SK-N-MC (cell line): Measurements from ENCODE around the gene EXOC5.

Experiments
- DNase-seq: peaks from one replicate; pipeline ENCODE4 v3.0.0-alpha.2; 2011; ENCODE audit warnings: low read depth, low spot score
- H3K27ac ChIP-seq: fragments of 200-600 bp; sonication (generic); 2 replicates; pipeline ENCODE4 v1.5.1; 2016; ENCODE audit warnings: mixed run types
- H3K36me3 ChIP-seq: fragments of 200-600 bp; sonication (generic); 2 replicates; pipeline ENCODE4 v1.6.1; 2017; ENCODE audit warnings: antibody characterized with exemption, low read length, mixed read lengths; ENCODE audit not compliant: insufficient read depth
- H3K4me3 ChIP-seq: fragments of 200-600 bp; sonication (generic); 2 replicates; pipeline ENCODE4 v1.5.1; 2016
- H3K9ac ChIP-seq: fragments of 200-600 bp; sonication (generic); 2 replicates; pipeline ENCODE4 v1.8.0; 2017; ENCODE audit warnings: mixed run types, mixed read lengths; ENCODE audit not compliant: insufficient read length
- H3K9me3 ChIP-seq: fragments of 200-600 bp; sonication (generic); 2 replicates; pipeline ENCODE4 v1.6.1; 2017; ENCODE audit warnings: low read depth, mild to moderate bottlenecking, antibody characterized with exemption, low read length, moderate library complexity, mixed read lengths
- EZH2 ChIP-seq: fragments of 200-600 bp; sonication (generic); IDR thresholded peaks from one replicate; pipeline ENCODE4 v1.6.1; 2017; ENCODE audit warnings: antibody characterized with exemption
- FOXP2 ChIP-seq: optimal IDR thresholded peaks from 2 replicates; pipeline ENCODE3; 2011; ENCODE audit warnings: mild to moderate bottlenecking, moderate library complexity; ENCODE audit not compliant: insufficient read depth; ENCODE audit errors: extremely low read length, control extremely low read depth
- POLR2AphosphoS5 ChIP-seq: IDR thresholded peaks from 2 replicates; pipeline ENCODE4 v1.6.1; 2012; ENCODE audit warnings: mild to moderate bottlenecking, low read depth, low read length, borderline replicate concordance

The EXOC5 gene

DNA sequence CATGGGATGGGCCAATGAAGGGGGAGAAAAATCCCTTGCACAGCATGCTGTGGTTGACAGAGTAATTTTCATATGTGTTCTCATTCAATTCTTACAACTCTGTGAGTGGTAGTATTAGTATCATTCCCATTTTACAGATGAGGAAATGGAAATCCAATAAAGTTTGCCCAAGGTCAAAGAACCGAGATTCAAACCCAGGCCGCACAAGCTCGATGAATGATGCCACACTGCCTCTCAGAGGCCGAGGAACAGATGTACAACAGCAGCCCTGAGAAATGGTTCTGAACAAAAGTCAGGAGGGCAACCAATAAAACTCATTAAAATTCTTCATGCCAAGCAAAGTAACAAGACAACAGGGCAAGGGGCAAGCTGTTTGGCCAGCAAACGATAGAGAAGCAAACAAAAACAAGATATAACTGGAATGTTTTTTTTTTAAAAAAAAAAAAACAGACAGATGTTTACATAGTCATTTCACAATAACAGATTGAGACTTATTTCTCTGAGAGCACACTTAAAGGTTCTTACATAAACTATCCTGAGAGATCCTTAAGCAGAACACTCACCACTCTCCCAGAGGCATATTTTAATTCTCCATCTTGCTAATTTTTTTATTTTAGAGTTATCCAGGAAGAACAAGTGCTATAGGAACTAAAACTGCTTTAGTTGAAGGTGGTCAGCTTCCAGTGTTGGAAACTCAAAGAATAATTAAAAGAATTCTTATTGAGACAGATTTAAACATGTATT, 85.8 kb downstream of the EXOC5 start:
- no peaks in the 10 kb centered on the region for H3K9me3 ChIP-seq
- H3K9ac ChIP-seq: no peak overlapping the region
- TF ChIP-seq POLR2AphosphoS5 (no peak), EZH2 (no peak), FOXP2 (no peak)
- H3K36me3 ChIP-seq: no peaks in the 10 kb centered on the region
- DNase-seq: no peak
- H3K27ac ChIP-seq: no peak overlapping the region
- H3K4me3 ChIP-seq: no peak overlapping the region

GRCh38 chr14:57179273-57179672, 89.4 kb downstream of the EXOC5 start:
- no peak overlapping the region for H3K4me3 ChIP-seq
- TF ChIP-seq POLR2AphosphoS5 (no peak), EZH2 (no peak), FOXP2 (no peak)

GRCh38 chr14:57174466-57174865, 94.2 kb downstream of the EXOC5 start:
- DNase-seq: no peak
- no peaks in the 10 kb centered on the region for H3K36me3 ChIP-seq
- TF ChIP-seq FOXP2 (no peak), EZH2 (no peak), POLR2AphosphoS5 (no peak)

More at GRCh38 chr14:57179273-57179672, 89.4 kb downstream of the EXOC5 start:
- no peaks in the 10 kb centered on the region for H3K9me3 ChIP-seq
- H3K36me3 ChIP-seq: no peaks in the 10 kb centered on the region
- DNase-seq: no peak
- H3K9ac ChIP-seq: no peak overlapping the region
- H3K27ac ChIP-seq: no peak overlapping the region

DNA sequence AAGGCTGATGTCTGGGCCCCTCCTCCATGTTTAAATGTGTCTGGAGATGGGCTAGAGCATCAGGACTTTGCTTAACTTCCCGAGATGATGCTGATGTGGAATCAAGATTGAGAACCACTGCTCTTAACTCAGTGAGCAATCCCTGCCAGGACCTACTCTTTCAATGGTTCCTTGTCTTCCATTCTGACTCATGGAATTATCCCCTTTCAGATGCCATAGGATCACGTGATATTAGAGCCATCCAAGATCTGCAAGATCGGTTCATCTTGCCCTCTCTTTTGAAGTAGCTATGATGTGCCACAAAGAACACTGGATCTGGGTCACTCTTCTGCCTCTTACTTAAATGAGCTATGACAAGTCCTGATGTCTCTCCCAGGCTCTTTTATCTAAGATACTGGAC, 96.8 kb downstream of the EXOC5 start:
- DNase-seq: no peak
- no peak for TF ChIP-seq FOXP2
- TF ChIP-seq EZH2: no peak
- TF ChIP-seq POLR2AphosphoS5: no peak

More at GRCh38 chr14:57174466-57174865, 94.2 kb downstream of the EXOC5 start:
- H3K27ac ChIP-seq: no peak overlapping the region
- no peaks in the 10 kb centered on the region for H3K9me3 ChIP-seq
- H3K4me3 ChIP-seq: no peak overlapping the region
- no peak overlapping the region for H3K9ac ChIP-seq

DNA sequence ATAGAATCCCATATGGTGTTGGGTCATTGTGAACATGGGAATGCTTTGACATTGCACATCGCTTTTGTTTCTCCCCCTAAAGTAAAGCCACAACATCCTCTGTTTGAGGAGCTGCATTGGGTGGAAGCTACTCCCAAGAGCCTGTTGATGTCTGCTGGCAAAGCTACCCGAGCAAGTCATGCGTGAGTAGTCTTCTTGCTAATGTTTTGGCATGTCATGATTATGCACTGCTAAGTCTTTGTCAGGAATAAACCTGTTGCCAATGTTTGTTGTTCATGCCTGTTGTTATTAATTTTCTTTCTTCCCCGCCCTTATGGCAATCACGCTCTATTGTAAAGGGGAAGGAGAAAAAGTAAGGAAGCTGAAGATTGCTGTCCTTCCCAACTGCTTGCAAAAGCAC, 97.3 kb downstream of the EXOC5 start:
- no peak for DNase-seq
- Histone ChIP-seq H3K4me3 (no peak overlapping the region), H3K9me3 (no peaks in the 10 kb centered on the region), H3K27ac (no peak overlapping the region), H3K36me3 (no peaks in the 10 kb centered on the region), H3K9ac (no peak overlapping the region)
- no peak for TF ChIP-seq POLR2AphosphoS5
- no peak for TF ChIP-seq FOXP2
- TF ChIP-seq EZH2: no peak

More for the DNA sequence above, 96.8 kb downstream of the EXOC5 start:
- no peak overlapping the region for H3K27ac ChIP-seq
- H3K36me3 ChIP-seq: no peaks in the 10 kb centered on the region
- no peak overlapping the region for H3K9ac ChIP-seq
- H3K4me3 ChIP-seq: no peak overlapping the region
- no peaks in the 10 kb centered on the region for H3K9me3 ChIP-seq

- no peak overlapping the region for H3K4me3 ChIP-seq
- no peak for TF ChIP-seq EZH2
- TF ChIP-seq FOXP2: no peak
- TF ChIP-seq POLR2AphosphoS5: no peak
- no peaks in the 10 kb centered on the region for H3K36me3 ChIP-seq
- DNase-seq: no peak
- H3K9me3 ChIP-seq: no peaks in the 10 kb centered on the region
- no peak overlapping the region for H3K9ac ChIP-seq
- no peak overlapping the region for H3K27ac ChIP-seq
These were observed 98.8 kb downstream of the EXOC5 start for GRCh38 chr14:57169901-57170300.

GRCh38 chr14:57168138-57168679, 100.5 kb downstream of the EXOC5 start:
- TF ChIP-seq POLR2AphosphoS5: no peak
- no peak for TF ChIP-seq EZH2
- no peak for TF ChIP-seq FOXP2
- Histone ChIP-seq H3K27ac (no peak overlapping the region), H3K36me3 (no peaks in the 10 kb centered on the region), H3K4me3 (no peak overlapping the region), H3K9ac (no peak overlapping the region), H3K9me3 (no peaks in the 10 kb centered on the region)
- no peak for DNase-seq

- H3K9me3 ChIP-seq: no peaks in the 10 kb centered on the region
- no peak overlapping the region for H3K27ac ChIP-seq
- no peak overlapping the region for H3K9ac ChIP-seq
- DNase-seq: no peak
- H3K36me3 ChIP-seq: no peaks in the 10 kb centered on the region
- TF ChIP-seq EZH2: no peak
- TF ChIP-seq FOXP2: no peak
- TF ChIP-seq POLR2AphosphoS5: no peak
- no peak overlapping the region for H3K4me3 ChIP-seq
These were observed 107.0 kb downstream of the EXOC5 start for GRCh38 chr14:57161583-57162234.

DNA sequence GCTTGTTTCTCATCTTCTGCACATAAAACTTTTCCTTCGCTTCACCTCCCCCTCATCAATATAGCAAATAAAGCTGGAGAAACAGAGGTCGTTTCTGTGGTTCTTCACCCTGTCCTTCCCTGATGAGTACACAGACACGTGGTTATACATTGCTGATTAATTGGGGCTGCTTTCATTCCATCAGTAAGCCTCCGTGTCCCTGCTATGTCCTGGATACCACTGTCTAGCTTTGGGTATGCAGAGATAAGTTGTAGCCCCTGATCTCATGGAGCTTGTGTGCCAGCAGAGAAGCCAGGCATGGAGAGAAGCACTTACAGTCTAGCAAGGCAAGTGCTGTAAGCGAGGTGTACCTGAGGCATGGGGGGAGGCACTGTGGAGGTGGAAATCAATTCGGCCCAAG, 108.4 kb downstream of the EXOC5 start:
- no peak overlapping the region for H3K27ac ChIP-seq
- no peak overlapping the region for H3K9ac ChIP-seq
- TF ChIP-seq EZH2: no peak
- no peak for TF ChIP-seq POLR2AphosphoS5
- no peak for TF ChIP-seq FOXP2

More for the DNA sequence above, 108.4 kb downstream of the EXOC5 start:
- DNase-seq: no peak
- Histone ChIP-seq H3K36me3 (no peaks in the 10 kb centered on the region), H3K9me3 (no peaks in the 10 kb centered on the region), H3K4me3 (no peak overlapping the region)
